Ovary (tissue), 3 donors: ENCODE data around the gene VHLL.

ENCODE experiments used
- CTCF ChIP-seq, 3 donors: fragments of 450-650 bp in 2 of 3; fragments of 200-600 bp in 1 of 3; IDR thresholded peaks; one replicate each; pipeline versions ENCODE4 v1.5.1 to v1.8.0; 2016 to 2022; ENCODE audit warnings: antibody characterized with exemption in 3 of 3, mild to moderate bottlenecking in 1 of 3
- POLR2A ChIP-seq: fragments of 450-650 bp; IDR thresholded peaks from one replicate; pipeline ENCODE4 v1.6.1; 2017; ENCODE audit warnings: antibody characterized with exemption, mild to moderate bottlenecking, moderate library complexity
- donor health status: DM: no; HTN: no; CAD: no.

GRCh38 chr1:156298852-156299357 lies at the start of gene VHLL:
- TF ChIP-seq CTCF (IDR thresholded peaks at IDR 0.05) (no peak), POLR2A (no peak)
